Lower leg skin (tissue), 3 donors: Measurements from ENCODE around the gene MT1H.

ENCODE experiments used
- POLR2A ChIP-seq, 2 donors: fragments of 450-650 bp; IDR thresholded peaks; one replicate each; pipeline ENCODE4 v1.6.1; 2016 to 2017; ENCODE audit warnings: antibody characterized with exemption in 2 of 2, mild to moderate bottlenecking in 1 of 2, moderate library complexity in 1 of 2
- TF ChIP-seq, protein P1 (sequence below), 3 donors: fragments of 450-650 bp; IDR thresholded peaks; one replicate each; pipeline ENCODE4 v1.5.1; 2016; ENCODE audit warnings: antibody characterized with exemption in 3 of 3, mild to moderate bottlenecking in 3 of 3, moderate library complexity in 2 of 3

DNA sequence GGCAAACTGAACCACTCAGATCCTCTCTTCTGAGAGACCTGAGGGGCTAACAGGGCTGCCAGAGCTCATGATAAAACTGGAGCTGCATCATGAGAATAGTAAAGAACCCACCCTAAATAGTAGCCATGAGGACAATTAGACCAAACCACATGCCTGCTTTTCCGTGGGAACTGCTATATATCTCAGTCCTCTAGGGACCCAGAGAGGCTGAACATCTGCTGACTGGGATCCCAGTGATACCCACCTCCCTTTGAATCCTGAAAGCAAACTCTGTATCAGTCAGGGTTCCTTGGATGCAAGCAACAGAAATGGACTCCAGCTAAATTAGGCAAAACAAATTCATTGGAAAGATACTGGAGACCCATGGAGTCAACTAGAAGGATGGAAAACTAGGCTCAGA, 19.1 kb downstream of the MT1H start:
- TF ChIP-seq, protein P1, sequence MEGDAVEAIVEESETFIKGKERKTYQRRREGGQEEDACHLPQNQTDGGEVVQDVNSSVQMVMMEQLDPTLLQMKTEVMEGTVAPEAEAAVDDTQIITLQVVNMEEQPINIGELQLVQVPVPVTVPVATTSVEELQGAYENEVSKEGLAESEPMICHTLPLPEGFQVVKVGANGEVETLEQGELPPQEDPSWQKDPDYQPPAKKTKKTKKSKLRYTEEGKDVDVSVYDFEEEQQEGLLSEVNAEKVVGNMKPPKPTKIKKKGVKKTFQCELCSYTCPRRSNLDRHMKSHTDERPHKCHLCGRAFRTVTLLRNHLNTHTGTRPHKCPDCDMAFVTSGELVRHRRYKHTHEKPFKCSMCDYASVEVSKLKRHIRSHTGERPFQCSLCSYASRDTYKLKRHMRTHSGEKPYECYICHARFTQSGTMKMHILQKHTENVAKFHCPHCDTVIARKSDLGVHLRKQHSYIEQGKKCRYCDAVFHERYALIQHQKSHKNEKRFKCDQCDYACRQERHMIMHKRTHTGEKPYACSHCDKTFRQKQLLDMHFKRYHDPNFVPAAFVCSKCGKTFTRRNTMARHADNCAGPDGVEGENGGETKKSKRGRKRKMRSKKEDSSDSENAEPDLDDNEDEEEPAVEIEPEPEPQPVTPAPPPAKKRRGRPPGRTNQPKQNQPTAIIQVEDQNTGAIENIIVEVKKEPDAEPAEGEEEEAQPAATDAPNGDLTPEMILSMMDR (IDR thresholded peaks at IDR 0.05), result no peak
- no peak for TF ChIP-seq POLR2A (IDR thresholded peaks at IDR 0.05)
